Stimulated activated CD4-positive, alpha-beta T cell treated with anti-CD3 and anti-CD28 coated beads, Interleukin-1b, Interleukin-23, amount 100 ng/mL, for 48 hours (primary cell): ENCODE measurements around the gene GRM5.

ENCODE experiments used
- DNase-seq: peaks from one replicate; pipeline ENCODE4 v3.0.0-alpha.2; 2020

Gene GRM5

GRCh38 chr11:88831303-88831890, 234.4 kb downstream of the GRM5 start:
- DNase-seq, result no peak

DNA sequence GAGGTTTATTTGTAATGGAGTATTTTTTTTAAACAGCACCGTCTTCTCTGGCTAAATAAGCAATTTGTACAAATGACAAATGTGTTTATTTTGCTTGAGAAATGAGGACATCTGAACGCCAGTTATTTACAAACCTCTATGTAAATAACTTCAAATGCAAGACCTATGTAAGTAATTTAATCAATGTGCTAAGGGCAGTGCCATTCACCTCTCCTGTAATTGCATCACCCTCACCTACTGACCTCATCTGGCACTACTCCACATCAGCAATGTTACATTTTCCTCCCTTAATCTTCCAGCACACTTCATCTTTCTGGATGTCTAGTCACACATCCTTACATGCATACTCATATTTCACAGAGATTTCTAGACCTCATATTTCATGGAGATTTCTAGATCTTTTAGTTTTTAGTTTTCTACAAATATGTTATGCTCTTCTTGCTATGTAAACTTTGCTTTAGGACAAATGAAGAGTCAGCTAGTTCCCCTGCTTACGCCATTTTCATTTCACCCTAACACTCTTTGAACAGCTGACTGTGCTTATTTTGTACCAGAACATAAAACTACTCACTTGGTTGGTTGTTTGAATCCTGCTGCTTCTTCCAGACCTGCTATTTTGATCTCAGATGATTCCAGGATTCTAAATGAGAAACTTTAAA, 238.6 kb downstream of the GRM5 start:
- DNase-seq, result no peak

GRCh38 chr11:88819616-88820015, 246.2 kb downstream of the GRM5 start:
- no peak for DNase-seq

GRCh38 chr11:88818978-88819377, 246.8 kb downstream of the GRM5 start:
- no peak for DNase-seq

DNA sequence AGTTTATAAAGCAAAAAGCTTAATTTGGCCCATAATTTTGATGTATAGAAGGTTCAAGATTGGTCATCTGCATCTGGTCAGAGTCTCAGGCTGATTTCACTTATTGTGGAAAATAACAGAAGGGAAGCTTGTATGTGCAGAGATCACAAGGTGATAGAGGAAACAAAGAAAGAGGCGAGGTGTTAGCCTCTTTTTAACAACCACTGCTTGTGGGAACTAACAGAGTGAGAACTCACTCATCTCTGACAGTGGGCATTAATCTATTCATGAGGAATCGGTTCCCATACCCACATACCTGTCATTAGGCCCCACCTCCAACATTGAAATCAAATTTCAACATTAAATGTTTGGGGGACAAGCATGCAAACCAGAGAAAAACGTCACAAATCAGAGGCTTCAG, 250.3 kb downstream of the GRM5 start:
- DNase-seq, result no peak

DNA sequence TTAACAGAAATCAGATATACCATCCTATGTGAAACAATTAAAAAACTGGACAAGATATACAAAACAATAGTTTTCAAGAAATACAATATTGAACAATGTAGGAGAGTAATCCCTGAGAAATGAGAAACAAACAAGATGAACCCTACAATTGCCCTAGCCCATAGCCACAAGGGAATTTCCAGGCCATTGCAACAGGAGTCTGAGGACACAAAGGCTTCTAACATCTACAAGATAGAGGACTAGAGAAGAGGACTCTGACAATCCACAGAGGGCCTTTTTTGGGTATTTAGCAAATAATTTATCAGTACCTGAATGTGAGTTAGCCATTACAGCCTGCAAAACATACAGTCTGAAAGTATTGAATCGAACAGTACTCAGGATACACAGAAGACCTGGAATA, 251.7 kb downstream of the GRM5 start:
- no peak for DNase-seq

GRCh38 chr11:88813233-88813915, 252.4 kb downstream of the GRM5 start:
- no peak for DNase-seq

DNA sequence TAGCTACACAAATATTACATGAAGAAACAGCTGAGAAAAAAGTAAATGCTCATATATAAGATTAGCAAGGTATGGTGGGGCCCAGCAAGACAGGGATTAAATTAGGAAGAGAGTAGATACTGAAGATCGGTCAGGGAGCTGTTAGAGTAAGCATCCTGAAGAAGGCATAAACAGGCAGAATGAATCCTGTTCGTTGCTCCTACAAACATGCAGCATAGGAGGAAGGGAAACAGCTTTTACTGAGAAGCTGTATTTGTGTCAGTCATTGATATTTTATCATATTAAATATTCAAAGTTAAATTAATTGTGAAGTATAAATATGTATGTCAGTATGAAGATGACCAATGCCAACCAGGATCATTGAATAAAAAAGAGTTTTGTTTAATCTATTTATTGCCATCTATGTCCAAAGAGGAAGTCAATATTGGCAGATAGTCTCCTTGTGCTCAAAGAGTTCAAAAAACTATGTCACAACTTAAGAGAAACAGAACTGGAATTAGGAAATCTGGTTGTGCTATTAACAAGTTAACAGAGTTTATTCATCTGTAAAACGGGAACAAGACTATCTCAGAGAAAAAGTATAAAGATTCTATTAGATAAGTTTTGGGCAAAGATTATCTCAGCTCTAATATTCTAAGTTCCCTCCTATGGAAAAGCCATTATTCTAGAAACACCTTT, 255.2 kb downstream of the GRM5 start:
- no peak for DNase-seq

GRCh38 chr11:88809126-88809525, 256.7 kb downstream of the GRM5 start:
- DNase-seq, result no peak

GRCh38 chr11:88807349-88807748, 258.4 kb downstream of the GRM5 start:
- no peak for DNase-seq

GRCh38 chr11:88806410-88806809, 259.4 kb downstream of the GRM5 start:
- no peak for DNase-seq

- no peak for DNase-seq
These were observed 264.2 kb downstream of the GRM5 start for GRCh38 chr11:88801484-88802123.

- no peak for DNase-seq
These were observed 265.8 kb downstream of the GRM5 start for GRCh38 chr11:88799771-88800500.

- no peak for DNase-seq
These were observed 275.6 kb downstream of the GRM5 start for GRCh38 chr11:88790182-88790581.

DNA sequence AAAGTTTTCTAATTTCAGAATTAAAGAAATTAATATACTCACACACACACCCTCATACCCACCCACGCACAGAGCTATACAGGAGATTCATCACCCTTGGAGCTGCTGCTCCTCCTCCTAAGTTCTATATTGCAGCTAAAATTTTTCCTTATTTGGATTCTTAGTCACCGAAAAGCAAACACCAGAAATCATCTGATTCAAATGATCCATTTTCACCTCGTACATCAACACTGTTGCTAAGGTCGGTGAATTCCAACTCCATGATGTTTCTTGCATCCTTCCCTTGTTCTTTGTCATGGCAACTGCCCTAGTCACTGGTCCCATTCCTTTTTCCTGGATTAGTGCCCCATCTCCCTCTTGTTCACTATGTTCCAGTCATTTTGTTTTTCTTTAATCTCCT, 286.2 kb downstream of the GRM5 start:
- no peak for DNase-seq

- DNase-seq, result no peak
These were observed 295.2 kb downstream of the GRM5 start for GRCh38 chr11:88770475-88771079.

GRCh38 chr11:88744140-88744539, 321.6 kb downstream of the GRM5 start:
- DNase-seq, result no peak

- DNase-seq, result no peak
These were observed 326.3 kb downstream of the GRM5 start for GRCh38 chr11:88739524-88739923.

DNA sequence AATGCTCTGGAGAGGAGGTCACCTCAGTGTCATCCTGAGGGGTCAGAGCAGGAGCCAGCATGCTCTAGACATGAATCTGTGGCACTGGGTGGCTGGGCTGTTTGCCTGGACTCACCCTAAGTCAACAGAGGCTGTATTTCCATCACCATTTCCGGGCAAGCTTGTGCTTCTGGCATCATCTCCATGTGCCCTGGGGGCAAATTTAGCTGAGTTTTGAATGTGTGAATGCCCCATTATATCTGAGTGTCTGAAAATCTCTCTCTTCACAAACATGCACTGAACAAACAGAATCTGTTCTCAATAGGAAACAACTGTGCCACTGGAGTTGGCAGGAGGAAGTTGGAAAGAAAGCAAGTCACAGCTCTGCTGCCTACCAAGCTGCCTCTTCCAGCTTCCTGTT, 356.2 kb downstream of the GRM5 start:
- DNase-seq, result no peak

GRCh38 chr11:88704485-88704884, 361.3 kb downstream of the GRM5 start:
- no peak for DNase-seq

GRCh38 chr11:88701816-88702215, 364.0 kb downstream of the GRM5 start:
- no peak for DNase-seq

GRCh38 chr11:88697139-88697538, 368.6 kb downstream of the GRM5 start:
- DNase-seq, result no peak
